ENCODE measurements around the gene OR13A1.
"Not testable (repeated sequence)": the region's sequence is repeated elsewhere in the genome, so short reads cannot be mapped to it uniquely, and the experiment has no call there.

Gene OR13A1

GRCh38 chr10:45282061-45282460, 33.3 kb downstream of the OR13A1 start:
- H3K4me3 ChIP-seq (ENCODE audit: low read depth, low read length): no peak overlapping the region

- no peak overlapping the region for H3K4me3 ChIP-seq (ENCODE audit: low read depth, low read length)
Measured at GRCh38 chr10:45280113-45280760, 35.2 kb downstream of the OR13A1 start.

- no peak overlapping the region for H3K4me3 ChIP-seq (ENCODE audit: low read depth, low read length)
Measured at GRCh38 chr10:45279682-45280081, 35.7 kb downstream of the OR13A1 start.

DNA sequence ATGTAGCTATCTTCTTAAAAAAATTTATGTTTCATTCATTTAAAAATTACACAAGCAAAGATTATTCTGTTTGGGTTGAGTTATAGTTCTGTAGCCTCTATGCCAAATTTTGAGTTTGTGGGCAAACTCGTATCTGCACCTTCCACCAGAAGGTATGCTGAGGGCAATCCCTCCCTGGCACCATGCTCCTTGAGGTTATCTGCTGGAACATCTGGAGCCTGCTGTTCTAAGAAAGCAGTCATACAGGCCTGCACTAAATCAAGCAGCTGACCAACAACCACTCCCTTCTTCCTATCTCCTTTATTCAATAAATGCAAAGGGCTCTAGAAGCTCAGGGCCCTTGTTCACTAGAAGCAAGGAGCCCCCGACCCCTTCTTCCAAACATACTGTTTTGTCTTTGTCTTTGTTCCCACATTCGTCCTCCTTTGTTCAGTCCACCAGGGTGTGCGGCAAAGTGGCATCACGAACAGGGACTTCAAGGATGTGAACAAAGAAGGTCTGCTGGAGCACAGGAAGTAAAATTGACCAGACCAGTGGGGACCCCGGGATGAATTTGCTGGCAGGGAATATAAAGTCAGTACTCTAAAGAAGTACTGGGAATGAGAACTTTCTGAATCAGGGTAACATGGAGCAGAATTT, 36.4 kb downstream of the OR13A1 start:
- no peak overlapping the region for H3K4me3 ChIP-seq (ENCODE audit: low read depth, low read length)

DNA sequence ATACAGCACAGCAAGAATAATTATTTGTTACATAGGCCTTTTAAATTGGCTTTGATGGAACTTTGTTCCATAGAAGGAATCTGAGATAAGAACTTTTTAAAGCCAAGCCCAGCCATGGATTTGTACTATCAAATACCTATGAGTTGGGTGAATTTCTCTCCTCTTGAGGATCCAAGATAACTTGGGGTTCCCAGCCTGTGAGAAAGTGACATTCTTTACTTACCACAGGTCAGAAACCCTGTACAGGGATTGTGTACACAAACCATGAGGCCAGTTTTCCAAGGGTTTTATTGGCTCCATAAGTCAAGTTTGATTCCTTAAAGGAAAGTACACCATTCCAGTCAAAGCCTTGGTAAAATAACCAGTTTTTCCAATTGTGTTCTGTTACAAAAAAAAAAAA, 39.3 kb downstream of the OR13A1 start:
- H3K4me3 ChIP-seq (ENCODE audit: low read depth, low read length): not testable (repeated sequence)

DNA sequence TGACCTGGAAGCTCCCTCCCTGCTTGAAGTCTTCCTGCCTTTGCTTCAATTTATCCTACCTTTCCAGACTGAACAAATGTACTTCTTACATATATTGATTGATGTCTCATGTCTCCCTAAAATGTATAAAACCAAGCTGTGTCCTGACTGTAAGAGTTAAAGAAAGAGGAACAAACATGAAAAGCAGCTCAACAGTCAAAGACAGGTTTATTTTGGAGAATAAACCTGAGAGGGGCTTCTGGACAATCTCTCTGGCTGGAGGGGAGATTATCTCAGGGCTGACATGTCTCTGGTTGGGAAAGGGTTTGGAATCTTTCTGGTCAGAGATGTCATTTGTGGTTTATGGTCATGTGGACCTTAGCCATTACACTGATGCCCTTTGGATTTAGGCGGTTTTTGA, 41.0 kb downstream of the OR13A1 start:
- H3K4me3 ChIP-seq (ENCODE audit: low read depth, low read length): no peak overlapping the region

GRCh38 chr10:45267777-45268176, 47.6 kb downstream of the OR13A1 start:
- H3K4me3 ChIP-seq (ENCODE audit: low read depth, low read length): not testable (repeated sequence)

DNA sequence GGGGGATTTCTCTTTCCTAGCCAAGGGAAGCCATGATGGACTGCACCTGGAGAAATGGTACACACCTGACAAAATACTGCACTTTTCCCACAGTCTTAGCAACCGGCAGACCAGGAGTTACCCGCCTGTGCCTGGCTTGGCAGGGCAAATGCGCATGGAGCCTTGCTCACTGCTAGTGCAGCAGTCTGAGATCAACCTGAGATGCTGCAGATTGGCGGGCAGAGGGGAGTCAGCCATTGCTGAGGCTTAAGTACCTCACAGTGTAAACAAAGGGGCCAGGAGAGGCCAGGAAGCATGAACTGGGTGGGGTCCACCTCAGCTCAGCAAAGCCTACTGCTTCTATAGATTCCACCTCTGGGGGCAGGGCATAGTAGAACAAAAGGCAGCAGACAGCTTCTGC, 49.4 kb downstream of the OR13A1 start:
- no peak overlapping the region for H3K4me3 ChIP-seq (ENCODE audit: low read depth, low read length)

GRCh38 chr10:45261946-45262345, 53.5 kb downstream of the OR13A1 start:
- no peak overlapping the region for H3K4me3 ChIP-seq (ENCODE audit: low read depth, low read length)

- no peak overlapping the region for H3K4me3 ChIP-seq (ENCODE audit: low read depth, low read length)
Measured at GRCh38 chr10:45261243-45261775, 54.1 kb downstream of the OR13A1 start.

DNA sequence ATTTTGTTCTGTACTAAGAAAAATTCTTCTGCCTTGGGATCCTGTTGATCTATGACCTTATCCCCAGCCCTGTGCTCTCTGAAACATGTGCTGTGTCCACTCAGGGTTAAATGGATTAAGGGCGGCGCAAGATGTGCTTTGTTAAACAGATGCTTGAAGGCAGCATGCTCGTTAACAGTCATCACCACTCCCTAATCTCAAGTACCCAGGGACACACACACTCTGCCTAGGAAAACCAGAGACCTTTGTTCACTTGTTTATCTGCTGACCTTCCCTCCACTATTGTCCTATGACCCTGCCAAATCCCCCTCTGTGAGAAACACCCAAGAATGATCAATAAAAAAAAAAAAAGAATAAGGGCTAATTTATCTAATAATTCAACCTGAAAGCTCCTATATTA, 54.8 kb downstream of the OR13A1 start:
- not testable (repeated sequence) for H3K4me3 ChIP-seq (ENCODE audit: low read depth, low read length)

DNA sequence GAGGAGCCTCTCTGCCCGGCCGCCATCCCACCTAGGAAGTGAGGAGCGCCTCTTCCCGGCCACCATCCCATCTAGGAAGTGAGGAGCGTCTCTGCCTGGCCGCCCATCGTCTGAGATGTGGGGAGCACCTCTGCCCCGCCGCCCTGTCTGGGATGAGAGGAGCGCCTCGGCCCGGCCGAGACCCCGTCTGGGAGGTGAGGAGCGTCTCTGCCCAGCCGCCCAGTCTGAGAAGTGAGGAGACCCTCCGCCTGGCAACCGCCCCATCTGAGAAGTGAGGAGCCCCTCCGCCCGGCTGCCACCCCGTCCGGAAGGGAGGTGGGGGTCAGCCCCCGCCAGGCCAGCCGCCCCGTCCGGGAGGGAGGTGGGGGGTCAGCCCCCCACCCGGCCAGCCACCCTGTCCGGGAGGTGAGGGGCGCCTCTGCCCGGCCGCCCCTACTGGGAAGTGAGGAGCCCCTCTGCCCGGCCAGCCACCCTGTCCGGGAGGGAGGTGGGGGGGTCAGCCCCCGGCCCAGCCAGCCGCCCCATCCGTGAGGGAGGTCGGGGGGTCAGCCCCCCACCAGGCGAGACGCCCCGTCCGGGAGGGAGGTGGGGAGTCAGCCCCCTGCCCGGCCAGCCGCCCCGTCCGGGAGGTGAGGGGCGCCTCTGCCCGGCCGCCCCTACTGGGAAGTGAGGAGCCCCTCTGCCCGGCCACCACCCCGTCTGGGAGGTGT, 55.5 kb downstream of the OR13A1 start:
- H3K4me3 ChIP-seq (ENCODE audit: low read depth, low read length): not testable (repeated sequence)

DNA sequence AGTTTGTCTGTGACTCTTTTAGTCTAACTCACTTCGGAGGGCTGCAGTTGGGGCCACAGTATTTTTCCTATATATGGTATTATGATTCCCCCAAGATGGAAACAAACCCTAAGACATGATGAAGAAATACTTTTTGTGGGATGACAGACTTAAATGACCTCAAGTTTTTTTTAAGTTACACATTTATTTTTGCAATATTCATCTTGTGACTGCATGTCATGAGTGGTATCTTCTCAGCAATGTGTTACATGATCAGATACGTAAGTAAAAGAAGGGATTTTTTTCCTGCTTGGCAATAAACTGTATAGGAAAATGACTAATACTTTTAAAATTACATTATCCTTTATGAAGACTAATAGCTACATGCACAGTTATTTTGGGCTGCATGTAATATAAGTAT, 57.8 kb downstream of the OR13A1 start:
- H3K4me3 ChIP-seq (ENCODE audit: low read depth, low read length): no peak overlapping the region

- H3K4me3 ChIP-seq (ENCODE audit: low read depth, low read length): no peak overlapping the region
Measured at GRCh38 chr10:45256246-45256645, 59.2 kb downstream of the OR13A1 start.

DNA sequence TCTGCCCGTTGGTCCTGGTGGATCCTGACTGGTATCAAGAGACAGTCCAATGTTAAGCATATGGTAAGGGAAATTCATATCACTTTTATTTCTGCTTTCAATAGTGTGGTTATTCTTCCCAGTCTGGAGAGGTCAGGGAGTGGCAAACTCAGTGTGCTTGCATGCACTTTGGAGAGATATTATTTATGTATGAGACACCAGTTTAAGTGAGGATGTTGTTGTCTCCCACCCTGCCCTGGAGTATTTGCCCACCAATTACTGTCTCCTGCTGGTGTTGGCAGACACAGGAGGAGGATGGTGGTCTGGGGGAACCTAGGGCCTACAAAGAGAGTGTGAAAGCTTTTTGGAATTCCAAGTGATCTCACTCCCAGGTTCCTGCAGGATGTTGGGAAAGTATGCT, 59.7 kb downstream of the OR13A1 start:
- no peak overlapping the region for H3K4me3 ChIP-seq (ENCODE audit: low read depth, low read length)

DNA sequence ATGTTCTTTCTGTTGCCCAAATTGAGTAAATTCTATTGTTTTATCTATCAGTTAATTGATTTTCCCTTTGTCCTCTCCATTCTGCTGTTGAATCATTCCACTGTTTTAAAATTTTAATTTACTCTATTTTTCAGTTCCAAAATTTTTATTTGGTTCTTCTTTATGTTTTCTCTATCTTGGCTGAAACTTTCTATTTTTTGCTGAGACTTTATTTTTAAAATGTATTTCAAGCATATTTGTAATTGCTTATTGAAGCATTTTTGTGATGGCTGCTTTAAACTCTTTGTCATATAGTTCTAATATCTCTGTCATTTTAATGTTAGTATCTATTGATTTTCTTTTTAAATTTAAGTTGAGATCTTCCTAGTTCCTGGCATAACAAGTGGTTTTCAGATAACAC, 60.5 kb downstream of the OR13A1 start:
- H3K4me3 ChIP-seq (ENCODE audit: low read depth, low read length): no peak overlapping the region

DNA sequence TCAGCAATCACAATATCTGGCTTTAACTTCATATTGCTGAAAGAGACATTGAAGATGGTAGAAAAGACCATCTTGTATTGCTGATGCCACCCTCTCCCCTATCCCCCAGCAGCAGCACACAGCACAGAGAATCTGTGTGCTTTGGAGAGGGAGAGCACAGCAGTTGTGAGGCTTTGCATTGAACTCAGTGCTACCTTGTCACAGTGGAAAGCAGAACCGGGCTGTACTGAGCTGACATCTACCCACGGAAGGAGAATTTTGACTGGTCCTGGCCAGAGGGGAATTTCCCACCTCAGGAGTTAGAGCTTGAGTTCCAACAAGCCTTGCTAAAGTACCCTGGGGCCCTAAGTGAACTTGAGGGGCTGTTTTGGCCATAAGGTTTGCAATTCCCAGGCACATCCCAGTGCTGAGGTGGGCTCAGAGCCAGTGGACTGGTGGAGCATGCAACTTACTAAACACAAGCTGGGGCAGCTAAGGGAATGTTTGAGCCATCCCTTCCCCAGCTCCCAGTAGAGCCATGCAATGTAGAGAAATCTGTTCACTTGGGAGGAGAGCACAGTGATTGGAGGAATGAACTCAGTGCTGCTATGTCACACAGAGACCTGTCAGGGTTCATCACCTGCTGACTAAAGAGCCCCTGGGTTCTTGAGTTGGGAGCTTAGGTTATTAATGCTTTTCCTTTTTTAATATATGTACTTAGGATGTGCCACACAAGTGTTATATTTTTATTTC, 62.1 kb downstream of the OR13A1 start:
- H3K4me3 ChIP-seq (ENCODE audit: low read depth, low read length): no peak overlapping the region
